Hepatic stellate cell (primary cell): Measurements from ENCODE around the gene SLC30A7.

Source experiments
- DNase-seq: peaks from one replicate; pipeline ENCODE4 v3.0.0; 2011; ENCODE audit warnings: low spot score

Gene SLC30A7

DNA sequence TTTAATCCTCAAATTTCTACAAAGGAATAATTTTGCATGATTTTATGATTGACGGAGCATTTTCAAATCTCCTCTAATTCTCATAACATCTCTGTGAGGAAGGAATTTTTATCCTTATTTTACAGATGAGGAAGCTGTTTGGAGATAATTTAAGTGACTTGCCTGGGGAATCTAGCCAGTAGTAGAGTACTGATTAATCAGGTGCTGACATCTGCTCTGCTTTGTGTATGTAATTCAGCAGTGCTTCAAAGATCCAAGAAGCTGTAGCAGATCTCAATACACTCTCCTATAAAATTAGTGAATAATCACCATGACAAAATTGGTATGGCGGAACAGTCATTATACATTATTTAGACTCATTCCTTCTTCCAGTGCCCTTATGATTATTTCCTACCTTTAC lies 83.7 kb downstream of the SLC30A7 start:
- no peak for DNase-seq

DNA sequence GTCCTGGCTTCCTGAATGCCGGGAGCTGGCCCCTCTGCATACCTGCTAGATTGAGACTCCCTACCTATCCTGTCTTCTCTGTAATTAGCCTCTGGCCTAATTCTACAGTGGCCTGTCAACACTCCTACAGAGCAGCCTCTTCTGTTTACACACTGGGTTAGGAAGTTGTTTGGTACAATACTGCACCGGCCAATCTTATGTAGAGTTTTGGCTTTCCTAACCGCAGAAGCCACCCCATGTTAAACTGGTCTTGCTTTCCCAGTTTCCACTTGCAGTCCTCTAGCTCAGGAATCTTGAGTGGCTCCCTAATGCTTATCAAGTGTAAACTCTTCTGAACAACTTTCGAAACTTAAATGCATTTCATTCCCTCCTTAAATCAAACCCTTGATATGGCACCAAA lies 86.9 kb downstream of the SLC30A7 start:
- DNase-seq, result no peak

DNA sequence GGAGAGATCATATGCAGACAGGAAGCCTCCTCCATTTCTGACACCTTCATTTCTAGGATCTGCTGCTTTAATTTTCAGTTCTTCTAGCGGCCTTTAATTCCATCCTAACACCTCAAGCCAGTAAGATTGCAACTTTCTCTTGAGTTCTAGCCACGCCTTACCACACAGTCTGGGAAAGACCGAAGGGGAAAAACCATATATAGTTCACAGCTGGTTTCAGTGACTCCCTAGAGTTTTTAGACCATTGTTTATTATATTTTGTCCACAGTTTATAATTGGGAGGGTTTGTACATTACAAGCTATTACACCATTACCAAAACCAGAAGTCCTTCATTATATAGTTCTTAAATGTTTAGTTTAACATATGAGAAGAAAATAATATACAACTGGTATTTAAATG lies 92.2 kb downstream of the SLC30A7 start:
- DNase-seq, result no peak

DNA sequence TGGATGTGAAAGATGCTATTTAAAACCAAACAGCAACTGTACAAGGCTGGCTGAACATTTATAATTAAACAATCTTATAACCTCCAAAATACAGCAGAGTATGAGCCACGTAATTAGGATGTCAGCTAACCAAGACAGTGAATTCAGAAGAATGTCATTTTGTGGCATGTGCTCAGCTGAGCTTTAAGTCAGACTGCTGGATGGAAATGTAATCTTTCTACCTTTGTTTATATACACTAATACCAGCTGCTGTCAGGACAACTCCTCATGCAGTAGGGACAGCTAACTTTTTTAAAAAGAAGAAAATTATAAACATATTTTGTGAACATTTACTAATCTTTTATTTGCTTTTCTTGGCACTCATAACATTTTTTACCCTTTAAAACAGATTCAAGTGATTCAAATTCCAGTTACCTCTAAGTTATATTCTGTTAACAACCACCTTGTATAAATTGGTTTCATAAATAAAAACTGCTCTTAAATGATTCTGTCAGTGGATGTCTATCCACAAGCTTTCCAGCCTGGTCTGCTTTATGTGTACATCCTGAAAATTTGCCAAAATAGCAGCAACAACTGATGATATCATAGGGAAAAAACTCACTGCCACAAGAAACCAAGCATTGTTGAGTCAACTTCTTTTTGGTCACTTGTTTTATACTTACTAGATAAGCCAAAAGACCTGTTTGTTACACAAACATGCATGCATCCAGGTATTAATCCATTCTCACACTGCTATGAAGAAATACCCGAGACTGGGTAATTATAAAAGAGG lies 93.6 kb downstream of the SLC30A7 start:
- DNase-seq, result peak; percentile 50

DNA sequence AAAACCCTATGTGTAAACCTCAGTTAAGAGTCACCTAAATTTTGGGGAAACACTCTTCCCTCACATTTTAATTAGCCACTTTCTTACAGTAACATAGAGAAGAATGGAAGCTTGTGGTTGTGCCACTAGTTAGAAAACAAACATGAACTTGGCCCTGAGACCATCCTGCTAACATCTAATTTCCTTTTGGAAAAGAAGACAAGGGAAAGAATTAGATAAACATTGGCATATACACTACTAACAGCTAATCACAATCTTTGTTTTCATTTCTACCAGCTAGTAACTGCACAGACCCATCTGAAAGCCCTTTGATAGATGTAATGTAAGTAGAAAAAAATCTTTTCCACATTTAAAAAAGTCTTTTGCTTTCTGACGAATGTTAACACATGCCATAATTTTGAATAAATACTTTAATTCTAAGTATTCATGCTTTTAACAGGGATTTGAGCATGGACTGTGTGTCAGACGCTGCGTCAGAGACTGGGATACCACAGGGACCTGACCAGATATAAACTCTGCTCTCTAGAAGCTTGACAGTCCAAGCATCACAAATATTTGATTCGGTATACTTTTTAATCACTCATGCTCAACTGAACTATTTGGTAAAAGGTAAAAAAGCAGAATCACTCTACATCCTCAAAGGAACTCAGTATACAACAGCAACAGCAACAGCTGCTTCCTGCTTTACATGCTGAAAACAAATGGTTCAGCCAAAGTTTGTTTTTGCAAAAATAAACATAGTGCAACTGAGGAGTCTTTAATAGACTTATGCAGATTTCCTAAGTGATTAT lies 99.5 kb downstream of the SLC30A7 start:
- DNase-seq, result no peak

DNA sequence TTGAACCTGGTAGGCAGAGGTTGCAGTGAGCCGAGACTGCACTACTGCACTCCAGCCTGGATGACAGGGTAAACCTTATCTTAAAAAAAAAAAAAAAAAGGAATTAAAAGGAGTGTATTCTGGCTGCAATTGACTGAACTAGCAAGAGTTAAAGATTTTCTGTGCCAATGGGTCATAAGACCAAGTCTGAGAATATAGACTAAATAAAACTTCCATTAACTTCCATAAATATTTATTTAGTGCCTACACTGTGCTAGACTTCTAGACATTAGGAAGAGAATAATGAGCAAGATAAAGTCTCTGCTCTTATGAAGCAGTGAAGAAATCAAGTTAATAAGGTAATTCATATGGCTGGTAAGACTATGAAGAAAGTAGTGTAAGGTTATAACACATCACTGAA lies 102.5 kb downstream of the SLC30A7 start:
- no peak for DNase-seq

DNA sequence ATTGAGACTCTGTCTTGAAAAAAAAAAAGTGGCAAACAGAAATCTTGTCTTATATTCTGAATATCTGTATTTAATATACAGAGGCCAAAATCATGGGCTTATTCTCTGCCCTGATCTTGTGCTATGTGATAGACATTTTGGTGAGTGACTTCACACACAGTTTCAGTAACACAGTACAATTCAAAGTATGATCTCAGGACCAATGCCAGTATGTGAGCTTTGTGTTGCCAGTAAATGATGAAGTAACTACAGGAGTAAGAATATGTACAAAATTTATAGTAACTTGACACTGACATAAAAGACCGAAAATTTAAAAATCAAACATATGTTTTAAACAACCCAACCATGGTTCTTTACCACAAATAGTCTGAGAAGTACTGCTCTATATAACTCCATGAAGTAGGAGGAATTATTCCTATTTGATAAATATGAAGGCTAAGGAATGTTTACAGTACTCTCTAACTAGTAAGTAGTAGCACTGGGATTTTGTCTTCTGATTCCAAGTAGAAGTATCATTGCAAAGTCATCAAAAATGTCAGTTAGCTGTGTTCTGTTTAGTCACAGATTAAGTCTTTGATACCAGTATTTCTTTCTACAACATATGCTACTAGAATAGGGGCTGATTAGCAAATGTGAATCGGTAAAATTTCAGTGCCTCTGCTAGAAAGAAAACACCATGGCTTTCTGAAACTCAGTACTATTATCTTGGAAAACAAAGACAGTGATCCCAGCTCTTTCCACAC lies 104.4 kb downstream of the SLC30A7 start:
- no peak for DNase-seq

DNA sequence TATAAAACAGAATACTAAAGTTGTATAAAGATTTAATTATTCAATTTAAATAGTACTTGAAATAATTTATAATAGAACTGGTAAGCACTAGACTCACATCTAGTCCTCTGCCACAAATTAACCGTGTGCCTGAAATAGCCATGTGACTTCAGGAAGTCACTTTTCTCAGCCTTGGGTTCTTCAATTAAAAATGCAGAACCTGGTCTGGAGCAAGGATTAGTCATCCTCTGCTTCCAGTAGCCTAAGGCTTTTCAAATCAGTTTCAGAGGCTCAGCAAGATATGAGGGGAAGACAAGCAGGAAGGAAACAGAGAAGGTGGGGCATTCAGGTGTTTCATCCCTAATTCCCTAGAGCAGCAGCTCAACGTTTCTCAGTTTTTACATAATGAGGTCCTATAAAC lies 106.7 kb downstream of the SLC30A7 start:
- no peak for DNase-seq

DNA sequence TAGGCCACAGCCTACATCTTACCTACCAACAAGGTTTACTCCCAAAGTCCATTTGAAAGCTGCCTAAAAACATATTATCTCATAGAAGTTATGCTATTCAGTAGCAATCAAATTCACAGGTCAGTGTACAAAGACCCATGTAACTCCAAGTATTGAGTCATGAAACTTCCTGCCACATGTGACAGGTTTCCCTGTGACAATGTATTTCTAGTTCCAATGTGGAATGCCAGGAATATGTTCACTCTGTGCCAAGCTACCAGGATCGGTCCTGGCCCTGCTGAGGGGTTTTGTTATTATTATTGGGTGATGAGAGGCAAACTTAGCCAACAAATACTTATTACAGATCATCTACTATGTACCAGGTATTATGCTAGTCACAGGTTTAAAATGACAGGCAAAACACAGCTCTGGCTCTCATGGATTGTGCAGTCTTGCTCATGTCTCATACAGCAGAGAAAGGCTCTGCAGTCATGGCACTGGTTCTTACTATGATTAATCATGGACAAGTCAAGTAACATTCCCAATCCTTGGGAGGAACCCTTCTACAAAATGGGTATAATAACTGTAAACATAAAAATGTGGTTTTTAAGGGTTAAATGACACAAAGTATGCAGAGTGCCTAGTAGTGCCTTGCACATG lies 107.2 kb downstream of the SLC30A7 start:
- DNase-seq, result no peak

DNA sequence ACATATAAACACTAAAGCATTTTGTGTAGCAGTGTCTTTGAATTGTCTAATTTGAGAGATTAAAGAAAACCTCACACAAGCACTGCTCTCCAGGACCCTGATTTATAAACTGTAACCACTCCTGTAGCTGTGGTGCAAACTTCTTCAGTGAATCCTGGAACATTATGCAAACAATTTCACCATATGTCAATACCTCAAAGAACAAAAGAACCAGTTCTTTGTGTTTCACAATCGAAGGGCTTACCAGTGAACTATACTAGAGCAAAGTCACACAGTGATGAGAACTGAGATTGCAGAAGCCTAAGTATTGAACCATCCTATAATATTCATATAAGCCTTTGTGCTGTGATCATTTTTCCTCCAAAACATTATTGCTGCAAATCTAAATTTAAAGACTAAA lies 108.2 kb downstream of the SLC30A7 start:
- DNase-seq, result no peak

DNA sequence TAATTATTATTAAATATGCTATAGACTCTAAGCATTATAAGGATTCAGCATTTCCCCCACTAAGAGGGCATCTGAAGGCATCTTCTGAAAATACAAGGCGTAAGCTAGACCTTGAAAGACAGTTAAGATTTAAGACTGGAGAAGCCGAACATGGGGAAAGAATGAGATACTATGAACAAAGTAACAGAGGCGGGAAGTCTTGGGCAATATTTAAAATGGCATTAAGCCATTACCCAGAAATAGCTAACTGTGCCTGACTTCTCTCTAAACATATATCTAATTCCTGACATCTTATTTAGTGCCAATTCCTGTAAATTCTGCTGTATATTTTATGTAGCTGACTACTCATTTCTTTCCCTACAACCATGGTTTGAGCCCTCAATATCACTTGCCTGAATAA lies 108.8 kb downstream of the SLC30A7 start:
- no peak for DNase-seq

DNA sequence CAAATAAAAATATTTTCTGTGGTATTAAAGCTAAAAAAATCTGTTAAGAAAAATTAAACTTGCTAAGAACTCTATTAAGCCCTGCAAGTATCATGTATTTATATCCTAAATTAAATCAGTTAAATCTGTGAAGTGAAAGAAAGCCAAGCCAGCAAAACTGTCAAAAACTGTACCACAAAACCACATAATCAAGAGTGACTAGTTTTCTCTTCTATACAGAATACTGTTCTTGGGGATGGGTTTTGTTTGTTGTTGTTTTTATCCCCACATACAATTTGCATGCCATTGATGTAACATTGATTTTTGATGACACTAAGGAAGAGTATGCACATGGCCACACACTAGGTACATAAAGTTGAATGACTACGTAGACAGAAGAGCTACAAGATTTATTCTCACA lies 109.3 kb downstream of the SLC30A7 start:
- DNase-seq, result no peak

DNA sequence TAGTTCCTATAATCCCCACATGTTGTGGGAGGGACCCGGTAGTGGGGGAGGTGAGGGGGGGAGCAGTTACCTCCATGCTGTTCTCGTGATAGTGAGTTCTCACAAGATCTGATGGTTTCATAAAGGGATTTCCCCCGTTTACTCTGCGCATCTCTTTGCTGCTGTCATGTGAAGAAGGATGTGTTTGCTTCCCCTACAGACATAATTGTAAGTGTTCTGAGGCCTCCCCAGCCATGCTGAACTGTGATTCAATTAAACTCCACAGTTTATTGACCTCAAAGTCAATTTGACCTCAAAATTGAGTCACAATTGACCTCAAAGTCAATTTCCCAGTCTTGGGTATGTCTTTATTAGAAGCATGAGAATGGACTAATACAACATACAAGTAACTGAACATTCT lies 110.0 kb downstream of the SLC30A7 start:
- DNase-seq, result no peak

DNA sequence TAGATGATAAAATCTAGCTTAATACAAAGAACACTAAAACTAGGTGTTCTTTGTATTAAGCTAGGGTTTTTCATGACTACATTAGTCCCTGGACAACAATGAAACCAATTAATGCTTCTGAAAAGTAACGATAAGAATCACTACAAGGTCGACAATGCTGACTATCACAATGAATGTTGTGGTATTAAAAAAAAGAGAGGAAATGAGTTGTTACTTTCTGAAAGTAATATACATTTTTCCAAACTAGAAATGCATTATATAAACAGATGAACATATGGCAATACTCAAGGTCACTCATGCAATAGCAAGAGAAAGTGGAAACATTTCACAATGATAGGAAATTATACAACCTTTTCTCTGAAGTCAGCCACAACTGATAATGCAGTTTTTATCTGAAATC lies 110.7 kb downstream of the SLC30A7 start:
- DNase-seq, result no peak

DNA sequence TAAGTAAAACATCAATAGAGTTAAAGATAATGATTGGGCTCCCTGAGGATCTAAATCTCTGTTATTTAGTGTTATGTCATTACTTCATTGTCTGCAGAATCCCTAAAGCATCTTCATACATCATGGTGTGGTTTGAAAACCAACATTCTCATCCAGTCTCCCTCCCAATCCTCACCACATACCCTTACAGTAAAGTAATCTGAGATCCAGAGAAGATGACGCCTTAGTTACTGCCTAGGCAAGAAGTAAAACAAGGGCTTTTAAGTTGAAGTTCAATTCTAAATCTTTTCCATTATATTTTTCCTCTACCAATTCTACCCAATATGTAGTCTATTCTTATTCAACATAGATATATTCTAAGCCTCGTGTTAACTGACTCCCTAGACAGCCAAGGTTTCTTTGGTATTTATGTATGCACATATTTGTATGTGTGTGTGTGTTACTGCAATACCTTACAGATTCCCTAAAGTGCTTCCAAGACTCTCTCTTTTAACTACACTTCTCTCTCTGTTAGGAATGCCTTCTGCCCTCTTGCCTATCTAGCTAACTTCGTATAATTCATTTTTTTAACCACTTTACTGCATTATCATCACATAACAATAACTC lies 112.4 kb downstream of the SLC30A7 start:
- DNase-seq, result no peak

DNA sequence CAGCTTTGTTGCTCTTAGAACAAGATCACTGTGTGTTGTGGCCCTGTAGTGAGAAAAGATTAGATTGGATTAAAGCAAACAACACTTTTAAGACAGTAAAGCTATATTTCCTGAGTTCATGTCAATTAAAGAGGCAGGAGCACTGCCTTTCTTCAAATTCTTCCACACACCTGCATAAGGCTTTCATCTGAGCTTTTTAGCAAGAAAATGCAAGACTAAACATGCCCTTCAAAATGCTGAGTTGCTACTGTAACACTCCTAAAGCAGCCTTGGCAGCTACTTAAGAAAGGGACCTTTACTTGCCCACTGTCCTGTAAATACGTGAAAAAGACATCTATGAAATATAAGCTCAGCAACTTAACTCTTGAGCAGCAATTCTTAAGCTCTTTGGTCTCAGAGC lies 117.9 kb downstream of the SLC30A7 start:
- DNase-seq, result no peak

DNA sequence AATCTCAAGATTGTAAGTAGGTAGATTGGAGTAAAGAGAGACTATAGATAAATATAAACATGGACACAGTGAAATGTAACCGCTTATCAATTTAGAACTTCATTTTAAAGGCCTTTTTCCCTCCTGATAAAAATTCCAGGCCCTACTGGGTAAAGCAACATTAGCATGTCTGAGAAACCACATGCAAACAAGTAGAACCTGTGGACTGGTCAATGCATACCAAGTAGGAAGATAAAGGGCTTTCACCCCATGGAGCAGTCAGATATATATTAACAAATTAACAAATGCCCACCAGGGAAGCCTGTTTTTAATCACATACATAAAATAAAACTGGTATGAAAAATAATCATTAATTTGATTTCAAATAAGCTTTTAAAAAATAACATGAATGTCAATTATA lies 121.6 kb downstream of the SLC30A7 start:
- DNase-seq, result no peak

DNA sequence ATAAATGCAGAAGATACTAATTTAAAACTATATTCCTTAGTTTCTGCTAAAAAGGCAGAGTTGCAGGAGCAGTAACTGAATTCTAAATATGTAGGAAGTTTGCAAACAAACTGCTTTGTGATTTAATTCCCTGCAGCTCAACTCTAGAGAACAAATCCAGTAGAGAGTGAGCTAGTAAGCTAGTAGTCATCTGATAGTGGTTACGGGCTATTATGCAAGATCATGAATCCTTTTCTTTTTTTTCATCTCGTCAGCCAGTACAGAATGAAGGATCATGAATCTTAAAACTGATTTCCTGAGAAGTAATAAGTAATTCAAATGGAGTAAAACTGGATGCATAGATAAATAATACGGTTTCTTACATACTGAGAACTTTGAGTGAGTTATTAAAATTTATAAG lies 126.4 kb downstream of the SLC30A7 start:
- DNase-seq, result no peak

DNA sequence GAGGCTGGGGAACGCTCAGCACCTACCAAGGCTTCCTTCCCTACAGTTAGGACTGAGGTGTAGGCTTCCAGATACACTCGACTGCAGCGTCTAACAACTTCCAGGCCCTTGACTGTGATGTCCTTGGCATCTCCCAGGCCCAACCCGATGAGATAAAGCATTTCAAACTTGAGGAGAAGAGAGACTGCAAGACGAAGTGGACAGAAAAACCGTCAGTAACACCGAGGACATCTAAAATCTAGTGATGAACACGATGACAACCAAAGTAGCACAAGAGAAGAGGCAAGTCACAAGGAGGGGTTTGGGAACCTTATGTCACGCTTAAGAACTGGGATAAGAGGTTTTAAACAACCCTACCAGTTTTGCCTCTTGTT lies 129.4 kb downstream of the SLC30A7 start:
- no peak for DNase-seq

DNA sequence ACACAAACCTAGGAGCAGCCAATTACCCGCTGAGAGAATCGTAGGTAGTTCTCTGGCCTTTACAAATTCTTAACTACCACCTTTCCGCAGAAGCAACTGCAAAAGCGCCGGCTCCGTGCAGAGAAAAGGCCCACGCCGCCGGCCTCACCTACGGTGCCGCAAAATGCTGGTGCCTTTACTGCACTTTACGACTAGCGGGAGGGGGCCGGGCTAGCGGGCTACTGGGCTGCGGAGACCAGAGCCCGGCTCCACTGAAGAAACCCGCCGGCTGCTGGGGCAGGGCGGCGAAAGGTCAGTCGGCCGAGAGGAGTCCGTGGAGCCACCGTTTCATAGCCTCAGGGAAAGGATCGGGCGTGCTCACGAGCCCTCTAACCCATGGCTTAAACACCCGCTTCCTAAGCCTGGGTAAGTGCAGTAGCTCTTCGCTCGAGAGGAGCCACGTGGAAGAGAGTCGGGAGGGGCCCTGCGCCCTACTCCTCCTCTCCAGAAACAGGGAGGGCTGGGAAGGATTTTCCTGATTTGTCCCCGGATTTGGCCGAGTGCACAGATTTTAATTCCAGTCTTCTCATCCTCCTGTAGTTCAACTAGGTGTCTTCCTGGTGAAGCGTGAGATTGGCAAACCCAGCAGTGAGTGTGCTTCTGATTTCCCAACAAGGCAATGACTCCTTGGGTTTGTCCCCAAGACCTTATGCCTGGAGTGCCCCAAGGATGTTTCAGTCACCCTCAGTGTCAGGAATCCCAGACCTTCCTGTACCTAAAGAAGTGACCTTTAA lies 130.0 kb downstream of the SLC30A7 start, which contains the start of gene DPH5:
DPH5 (minus strand) TSS at position 128 of the 773 bp plus-strand sequence. CDS start 341 bp downstream, outside the sequence.
- DNase-seq, result peak; percentile 75

DNA sequence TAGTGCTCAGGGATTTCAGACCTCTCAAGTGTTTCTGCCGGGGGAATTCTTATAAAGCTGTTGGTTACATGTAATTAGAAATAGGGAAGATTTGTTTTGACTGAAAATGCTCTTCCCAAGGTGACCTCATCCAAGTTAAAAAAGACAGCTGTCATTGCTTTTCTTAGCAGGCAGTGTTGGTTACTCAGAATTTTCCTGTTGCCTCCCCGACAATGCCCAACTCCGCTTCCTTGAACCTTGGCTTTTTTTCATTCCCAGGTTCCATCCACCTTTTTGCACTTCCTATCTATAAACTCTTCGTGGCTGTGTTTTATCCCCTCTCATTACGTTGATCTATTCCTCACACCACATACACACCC lies 130.5 kb downstream of the SLC30A7 start:
- DNase-seq, result no peak
